ENCODE results near the gene LRP8.

Gene LRP8

DNA sequence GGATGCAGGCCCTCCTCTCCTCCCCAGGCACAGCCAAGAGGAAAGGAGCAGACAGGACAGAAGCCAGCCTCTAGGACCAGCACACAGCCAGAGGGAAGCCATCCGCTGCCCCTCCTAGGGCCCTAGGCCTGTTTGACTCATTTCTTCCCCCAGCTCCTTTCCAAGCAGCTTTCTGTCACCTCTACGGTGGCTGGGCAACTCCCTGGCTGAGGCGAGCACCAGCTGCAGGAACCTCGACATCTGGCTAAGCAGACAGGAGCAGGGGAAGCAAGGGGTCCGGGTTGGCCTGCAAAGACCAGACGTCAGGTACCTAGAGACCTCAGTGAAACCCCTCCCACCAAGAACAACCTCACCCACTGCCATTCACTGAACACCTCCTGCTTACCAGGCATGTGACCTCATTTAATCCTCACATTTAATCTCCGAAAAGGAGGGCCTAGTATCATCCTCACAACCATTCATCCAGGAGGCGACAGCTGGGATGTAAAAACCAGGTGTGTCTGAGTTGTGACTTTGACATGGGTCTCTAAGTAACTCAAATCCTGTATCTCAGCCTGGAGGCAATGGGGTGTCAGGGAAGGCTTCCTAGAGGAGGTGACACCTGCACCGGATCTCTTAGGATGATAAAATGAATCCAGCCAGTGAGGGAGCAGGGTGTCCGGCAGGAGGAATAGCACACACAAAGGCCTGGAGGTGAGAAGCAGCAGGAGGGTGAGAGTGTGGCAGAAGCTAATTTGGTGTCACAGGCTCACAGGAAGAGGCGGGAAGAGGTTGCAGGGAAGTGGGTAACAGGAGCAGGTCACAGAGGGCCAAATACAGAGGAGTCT, 5.9 kb downstream of the LRP8 start:
- no peak for DNase-seq

GRCh38 chr1:53321366-53321765, 6.5 kb downstream of the LRP8 start:
- DNase-seq: no peak

DNA sequence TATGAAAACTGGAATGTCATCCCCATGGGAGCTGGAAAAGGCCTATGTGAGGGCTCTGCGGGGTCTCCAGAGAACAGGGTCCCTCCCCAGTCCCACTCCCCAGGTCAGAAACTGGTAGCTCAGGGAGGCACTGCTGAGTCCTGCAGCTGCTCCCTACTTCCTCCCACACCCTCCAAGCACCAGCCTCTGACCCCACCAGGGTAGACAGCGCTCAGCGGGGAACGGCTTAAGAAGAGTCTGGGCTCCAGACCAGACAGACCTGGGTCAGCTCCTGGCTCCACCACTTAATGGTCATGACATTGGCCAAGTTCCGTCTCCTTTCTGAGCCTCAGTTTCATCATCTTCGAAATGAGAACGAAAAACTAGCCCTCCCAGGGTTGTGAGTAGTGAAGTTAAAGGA, 7.2 kb downstream of the LRP8 start:
- no peak for DNase-seq

GRCh38 chr1:53319296-53320101, 8.4 kb downstream of the LRP8 start:
- DNase-seq: no peak

GRCh38 chr1:53317646-53318539, 10.0 kb downstream of the LRP8 start:
- no peak for DNase-seq

GRCh38 chr1:53316766-53317581, 10.9 kb downstream of the LRP8 start:
- no peak for DNase-seq

DNA sequence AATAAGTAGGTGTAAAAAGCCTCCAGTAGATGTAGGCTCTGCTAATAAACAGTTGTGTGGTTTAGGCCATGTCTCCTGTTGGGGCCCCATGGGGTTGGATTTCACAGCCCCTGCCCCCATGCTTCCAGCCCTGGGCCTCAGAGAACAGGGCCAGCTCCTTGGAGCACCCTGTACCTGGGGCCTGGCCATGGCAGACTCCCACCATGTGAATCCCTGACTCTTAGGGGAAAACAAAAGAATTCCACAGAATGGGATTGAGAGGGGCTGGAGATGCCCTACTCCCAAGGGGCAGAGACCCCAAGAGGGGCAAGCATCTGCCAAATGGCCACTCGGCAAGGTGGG, 11.5 kb downstream of the LRP8 start:
- no peak for DNase-seq

DNA sequence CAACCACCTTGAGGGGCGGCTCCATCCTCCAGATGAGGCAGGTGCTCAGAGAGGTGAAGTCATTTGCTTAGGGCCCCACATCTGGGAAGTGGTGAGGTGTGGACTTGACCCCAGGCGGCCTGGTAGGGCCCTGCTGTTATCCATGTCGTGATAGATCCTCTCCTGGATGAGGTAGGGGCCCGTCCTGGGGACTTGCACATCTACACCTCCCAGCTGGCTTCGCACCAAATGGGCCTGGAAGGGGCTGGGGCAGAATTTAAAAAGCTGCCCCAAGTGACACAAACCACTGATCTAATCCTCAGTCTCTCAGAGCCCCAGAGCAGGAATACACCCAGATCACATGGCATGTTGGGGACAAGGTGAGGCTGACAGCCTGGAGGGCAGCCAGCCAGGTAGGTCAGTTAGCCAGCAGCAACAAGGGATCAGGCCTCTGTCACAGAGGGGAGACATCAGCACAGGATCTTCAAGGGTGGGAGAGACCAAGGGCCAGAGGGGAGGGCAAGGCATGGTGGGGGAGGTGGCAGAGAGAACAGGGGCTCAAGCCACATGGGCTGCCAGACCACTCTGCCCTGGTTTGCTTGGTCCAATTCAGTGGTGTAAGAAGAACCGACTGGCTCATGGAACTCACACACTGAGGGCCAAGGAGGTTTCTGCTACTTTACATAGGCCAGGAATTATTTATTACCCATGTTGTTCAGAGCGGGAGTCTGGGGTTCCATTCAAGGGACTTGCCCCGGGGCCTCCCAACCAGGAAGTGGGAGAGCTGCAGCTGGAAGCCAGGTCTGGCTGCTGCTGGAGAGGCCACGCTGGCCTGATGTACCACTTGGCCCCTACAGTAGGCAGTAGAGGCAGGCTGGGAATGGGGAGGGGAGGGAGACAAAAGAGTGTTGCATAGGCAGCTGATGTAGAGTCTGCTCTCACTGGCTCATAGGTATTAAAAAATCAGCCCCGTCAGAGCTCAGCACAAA, 12.1 kb downstream of the LRP8 start:
- no peak for DNase-seq

DNA sequence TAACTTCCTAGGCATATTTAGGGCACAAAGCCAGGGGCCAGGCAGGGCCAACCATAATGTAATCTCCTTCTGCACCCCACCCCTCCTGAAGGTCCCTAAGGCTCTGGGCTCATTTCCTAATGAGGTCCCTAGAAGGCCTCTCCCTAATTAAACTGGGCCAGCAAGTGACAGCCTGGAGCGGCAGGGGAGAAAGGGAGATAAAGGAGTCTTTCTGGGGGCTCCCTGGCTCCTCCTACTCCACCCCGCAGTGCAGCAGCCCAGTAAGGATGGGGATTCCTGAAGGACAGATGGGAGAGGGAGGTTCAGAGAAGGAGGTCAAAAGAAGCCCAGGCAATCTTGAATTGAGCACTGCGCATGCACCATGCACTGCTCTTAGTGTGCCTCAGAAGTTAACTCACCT, 12.8 kb downstream of the LRP8 start:
- no peak for DNase-seq

GRCh38 chr1:53314606-53315005, 13.3 kb downstream of the LRP8 start:
- no peak for DNase-seq

- no peak for DNase-seq
These were observed 13.8 kb downstream of the LRP8 start for GRCh38 chr1:53314096-53314495.

- DNase-seq: no peak
These were observed 14.3 kb downstream of the LRP8 start for GRCh38 chr1:53313556-53313955.

DNA sequence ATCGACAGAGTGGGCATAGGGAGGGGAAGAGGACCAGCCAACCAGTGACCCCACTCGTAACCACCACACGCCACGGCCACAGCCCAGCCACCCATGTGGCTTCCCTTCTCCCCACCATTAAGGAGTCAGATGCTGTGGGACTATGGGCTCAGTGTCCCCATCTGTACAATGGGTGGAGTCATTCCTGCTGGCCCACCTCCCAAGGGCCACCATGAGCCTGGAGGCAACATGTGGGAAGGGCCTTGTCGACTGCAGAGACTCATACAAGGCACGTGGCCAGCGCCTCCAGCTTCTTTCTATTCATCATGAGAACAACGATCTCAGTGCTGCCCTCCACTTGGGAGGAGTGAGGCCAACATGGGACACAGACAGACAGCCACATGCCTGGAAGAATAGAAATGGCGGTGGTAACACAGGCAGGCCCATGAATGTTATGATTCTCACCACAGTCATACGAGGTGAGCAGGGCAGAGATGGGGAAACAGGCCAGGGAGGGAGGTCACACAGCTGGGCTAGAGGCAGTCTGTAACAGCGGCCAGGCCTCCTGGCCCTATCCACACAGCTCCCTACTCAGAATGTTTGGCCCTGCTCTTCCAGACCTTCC, 16.1 kb downstream of the LRP8 start:
- no peak for DNase-seq

DNA sequence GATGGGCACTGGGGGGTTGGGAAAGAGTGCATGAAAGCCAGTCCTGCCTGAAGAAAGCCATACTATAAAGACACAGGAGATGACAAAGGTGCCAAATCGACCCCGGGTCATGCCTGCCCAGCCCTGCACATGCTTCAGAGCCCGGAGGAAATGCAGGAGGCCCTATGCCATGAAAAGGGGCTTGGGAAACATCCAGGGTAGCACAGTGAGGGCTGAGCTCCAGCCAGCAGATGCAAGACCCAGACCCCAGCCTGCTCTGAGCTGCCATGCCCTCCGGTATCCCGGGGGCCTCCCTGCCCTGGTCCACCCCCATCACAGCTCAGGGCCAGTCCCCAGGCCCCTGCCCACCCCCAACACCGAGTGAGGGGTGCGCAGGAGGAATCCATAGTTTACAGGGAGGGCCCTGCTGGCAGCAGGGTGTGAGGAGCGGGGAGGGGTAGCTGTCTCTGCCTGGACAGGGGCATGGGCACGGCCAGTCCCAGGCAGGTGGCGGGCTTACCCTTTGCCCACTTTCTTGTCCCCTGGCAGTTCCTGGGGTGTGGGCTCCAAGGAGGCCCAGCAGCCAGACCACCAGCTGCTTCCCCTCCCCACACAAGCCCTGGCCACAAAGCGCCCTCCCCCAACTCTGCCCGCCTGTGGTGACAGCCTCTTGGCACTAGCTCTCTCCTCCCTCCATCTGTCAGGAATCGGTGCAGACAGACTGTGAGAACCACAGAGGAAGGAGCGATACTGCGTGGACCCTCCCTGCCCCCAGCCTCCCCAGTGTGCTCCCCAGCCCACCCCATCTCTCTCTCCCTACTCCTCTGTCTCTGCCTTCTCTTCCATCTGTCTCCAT, 16.8 kb downstream of the LRP8 start:
- DNase-seq: no peak

DNA sequence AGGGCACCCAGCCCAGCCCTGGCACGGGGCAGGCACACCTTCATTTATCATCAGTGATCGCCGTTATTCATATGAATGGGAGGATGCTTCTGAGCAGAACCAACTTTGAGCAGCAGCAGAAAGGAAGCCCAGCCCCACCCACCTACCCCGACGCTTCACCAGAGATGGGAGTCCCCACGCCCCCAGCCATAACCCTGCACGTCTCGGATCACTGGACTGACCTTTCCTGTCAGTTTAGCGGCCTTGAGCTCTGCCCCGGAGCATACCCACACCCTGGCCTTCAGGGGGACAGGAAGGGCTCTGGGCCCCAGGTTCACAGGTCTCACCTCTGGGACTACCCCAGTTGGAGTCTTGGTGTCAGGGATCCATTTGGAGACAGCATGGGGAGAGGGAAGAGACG, 18.1 kb downstream of the LRP8 start:
- no peak for DNase-seq

DNA sequence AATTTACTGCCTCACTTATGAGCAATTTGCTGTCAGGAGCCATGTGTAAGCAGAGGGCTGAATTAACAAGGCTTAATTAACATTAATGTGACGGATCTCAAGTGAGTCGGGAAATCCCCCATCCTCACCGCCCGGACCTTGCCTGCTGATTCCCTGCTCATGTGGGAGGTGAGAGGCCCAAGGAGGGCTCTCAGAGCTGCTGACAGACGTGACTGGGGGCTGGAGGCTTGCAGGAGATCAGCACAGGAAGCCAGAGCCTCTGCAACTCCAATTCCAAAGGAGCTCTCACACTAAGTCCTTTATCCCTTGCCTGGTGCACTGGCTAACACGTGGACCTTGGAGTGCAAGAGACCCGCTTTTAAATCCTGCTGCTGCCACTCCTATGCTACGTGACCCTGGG, 19.4 kb downstream of the LRP8 start:
- DNase-seq: no peak

GRCh38 chr1:53307037-53307436, 20.8 kb downstream of the LRP8 start:
- DNase-seq: no peak

GRCh38 chr1:53306168-53306567, 21.7 kb downstream of the LRP8 start:
- DNase-seq: no peak

GRCh38 chr1:53305650-53306049, 22.2 kb downstream of the LRP8 start:
- no peak for DNase-seq

DNA sequence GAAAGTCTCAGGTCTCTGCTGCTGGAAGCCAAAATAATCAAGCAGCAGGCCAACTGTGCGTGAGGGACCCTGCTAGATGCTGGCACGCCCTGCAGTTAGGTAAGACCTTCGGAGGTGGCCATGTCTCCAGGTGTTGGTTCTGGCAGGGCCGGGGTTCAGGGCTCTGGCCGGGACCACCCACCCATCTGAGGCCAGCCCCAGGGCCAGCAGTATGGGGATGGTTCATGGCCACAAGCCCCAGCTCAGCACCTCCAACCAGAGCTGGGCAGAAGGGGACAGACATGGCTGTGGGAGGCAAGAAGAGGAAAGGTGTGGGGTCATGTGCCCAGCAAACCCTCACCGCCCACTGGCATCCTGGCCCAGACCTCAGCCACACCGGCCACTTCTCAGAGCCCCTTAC, 23.3 kb downstream of the LRP8 start:
- DNase-seq: no peak

All from NCI-H187 (cell line).